HG02885 (cell line): Measurements from ENCODE around the gene LGALS7.
"Not testable (repeated sequence)": the region's sequence is repeated elsewhere in the genome, so short reads cannot be mapped to it uniquely, and the experiment has no call there.

Source experiments
- ATAC-seq: cut with Tn5 transposase; IDR thresholded peaks from one replicate; pipeline ENCODE4 v1.9.1; 2021; ENCODE audit warnings: mild to moderate bottlenecking; ENCODE audit not compliant: unreplicated experiment, poor library complexity

Gene LGALS7

GRCh38 chr19:38800577-38801347 is 27.4 kb upstream of the LGALS7 start:
- no peak for ATAC-seq

DNA sequence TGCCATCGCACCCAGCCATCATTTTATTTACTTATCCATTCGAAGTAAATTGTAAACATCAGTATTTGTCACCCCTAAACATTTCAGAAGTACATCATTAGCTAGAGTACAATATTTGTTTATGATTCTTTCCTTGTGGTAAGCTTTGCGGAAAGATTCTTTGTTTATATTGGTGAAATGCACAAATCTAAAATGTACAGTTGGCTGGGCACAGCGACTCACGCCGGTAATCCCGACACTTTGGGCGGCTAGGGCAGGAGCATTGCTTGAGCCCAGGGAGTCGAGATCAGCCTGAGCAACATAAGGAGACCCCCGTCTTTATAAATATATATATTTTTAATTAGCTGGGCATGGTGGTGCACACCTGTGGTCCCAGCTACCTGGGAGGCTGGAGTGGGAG is 25.8 kb upstream of the LGALS7 start:
- no peak for ATAC-seq

DNA sequence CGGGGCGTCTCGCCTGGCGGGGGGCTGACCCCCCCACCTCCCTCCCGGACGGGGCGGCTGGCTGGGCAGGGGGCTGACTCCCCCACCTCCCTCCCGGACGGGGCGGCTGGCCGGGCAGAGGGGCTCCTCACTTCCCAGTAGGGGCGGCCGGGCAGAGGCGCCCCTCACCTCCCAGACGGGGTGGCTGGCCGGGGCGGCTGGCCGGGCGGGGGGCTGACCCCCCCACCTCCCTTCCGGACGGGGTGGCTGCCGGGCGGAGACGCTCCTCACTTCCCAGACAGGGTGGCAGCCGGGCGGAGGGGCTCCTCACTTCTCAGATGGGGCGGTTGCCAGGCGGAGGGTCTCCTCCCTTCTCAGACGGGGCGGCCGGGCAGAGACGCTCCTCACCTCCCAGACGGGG is 24.5 kb upstream of the LGALS7 start:
- ATAC-seq: not testable (repeated sequence)

DNA sequence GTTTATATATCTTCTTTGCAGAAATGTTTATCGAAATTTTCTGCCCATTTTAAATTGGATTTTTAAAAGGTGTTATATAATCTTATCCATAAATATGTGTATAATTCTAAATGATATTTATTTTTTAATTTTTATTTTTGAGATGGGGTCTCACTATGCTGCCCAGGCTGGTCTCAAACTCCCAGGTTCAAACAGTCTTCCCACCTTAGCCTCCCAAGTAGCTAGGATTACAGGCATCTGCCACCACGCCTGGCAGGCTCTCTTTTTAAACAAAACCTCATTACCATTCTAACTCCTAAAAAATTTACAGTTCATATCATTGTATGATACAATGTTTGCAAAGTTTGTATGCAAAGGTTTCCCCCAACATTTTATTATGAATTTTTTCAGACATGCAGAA is 22.8 kb upstream of the LGALS7 start:
- ATAC-seq: no peak

- ATAC-seq: no peak
Observed at GRCh38 chr19:38795549-38795948, 22.2 kb upstream of the LGALS7 start.

DNA sequence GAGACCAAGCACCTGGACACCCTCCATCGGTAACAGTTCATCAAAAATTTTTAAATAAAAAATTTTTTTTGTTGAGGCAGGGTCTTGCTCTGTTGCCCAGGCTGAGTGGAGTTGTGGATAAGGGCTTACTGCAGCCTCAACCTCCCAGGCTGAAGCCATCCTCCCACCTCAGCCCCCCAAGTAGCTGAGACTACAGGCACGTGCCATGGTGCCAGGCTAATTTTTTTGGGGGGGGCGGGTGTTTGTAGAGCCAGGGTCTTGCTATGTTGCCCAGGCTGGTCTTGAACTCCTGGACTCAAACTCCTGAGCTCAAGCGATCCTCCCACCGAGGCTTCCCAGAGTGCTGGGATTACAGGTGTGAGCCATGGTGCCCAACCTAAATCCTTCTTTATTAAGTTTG is 20.4 kb upstream of the LGALS7 start:
- no peak for ATAC-seq

DNA sequence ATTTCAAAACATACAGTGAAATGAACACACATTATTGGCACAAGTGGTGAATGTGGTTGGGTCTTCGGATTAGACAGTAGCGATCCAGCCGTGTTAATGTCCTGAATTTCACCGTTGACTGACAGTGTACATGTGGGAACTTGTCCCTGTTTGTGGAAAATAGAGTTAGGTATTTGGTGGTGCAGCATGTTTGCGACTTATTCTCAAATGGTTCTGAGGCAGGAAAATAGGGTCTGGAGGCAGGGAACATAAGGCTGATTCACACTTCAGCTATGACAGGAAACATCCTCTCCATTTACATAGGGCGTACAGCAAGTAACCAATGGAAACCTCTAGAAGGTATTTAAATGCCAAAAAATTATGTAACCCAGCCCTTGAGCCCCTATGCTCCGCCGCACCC is 19.9 kb upstream of the LGALS7 start:
- no peak for ATAC-seq

DNA sequence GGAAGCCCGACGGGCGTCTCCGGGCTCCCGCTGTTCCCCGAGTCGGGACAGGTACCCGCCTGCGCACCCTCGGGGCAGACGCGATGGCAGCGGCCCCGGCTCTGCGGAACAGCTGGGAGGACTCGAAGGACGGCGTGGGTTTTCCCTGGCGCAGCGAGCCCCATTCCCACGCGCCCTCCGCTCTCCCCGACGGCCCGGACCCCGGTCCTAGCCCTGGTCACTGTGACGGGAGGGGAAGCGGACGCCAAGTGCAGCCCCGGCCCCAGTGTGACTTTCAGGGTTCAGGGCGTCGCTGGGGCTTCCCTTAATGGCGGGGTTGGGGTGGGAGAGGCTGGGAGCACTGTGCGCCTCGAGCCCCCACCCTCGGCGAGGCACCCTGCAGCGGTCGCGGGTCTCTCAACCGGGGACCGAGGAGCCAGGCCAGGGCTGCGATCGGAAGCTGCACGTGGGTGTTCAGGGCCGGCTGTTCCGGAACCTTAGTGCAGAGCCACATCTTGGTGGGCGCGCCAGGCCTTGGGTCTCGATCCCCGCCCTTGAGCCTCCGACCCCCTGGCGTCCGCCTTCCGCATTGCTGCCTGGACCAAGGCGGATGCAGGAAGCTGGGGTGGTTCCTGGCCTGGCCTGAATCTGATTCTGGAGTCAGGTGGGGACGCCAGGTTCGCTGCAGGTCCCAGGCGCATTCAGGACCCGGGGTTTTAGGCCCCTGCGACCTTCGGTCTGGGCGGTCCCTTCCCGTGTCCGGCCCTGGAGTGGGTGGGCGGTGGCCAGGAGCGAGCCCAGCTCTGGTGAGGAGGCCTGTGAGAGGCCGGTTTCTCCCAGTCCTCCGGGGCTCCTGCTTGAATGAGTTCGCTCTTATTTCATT is 19.2 kb upstream of the LGALS7 start:
- ATAC-seq: no peak

DNA sequence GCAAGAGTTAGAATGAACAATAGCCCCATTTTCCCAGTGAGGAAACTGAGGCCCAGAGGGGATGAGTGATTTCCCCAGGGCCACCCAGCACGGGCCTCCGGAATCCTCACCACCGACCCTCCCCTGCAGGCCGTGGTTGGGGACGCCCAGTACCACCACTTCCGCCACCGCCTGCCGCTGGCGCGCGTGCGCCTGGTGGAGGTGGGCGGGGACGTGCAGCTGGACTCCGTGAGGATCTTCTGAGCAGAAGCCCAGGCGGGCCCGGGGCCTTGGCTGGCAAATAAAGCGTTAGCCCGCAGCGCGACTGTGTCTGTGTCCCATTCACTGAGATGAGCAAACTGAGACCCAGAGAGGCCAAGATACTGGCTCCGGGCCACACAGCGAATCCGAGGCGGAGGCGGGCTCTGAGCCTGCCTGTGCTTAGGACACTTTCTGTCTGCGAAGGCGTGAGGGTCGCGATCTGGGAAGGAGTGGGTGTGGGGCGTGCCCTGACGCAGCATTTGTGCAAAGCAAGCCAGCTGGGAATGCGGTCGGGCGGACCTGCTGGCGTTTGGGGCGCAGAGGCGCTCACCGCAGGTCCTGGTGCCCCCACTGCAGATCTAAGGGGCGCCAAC is 18.2 kb upstream of the LGALS7 start:
- ATAC-seq: not testable (repeated sequence)

- ATAC-seq: not testable (repeated sequence)
Observed at GRCh38 chr19:38790507-38791403, 17.4 kb upstream of the LGALS7 start.

DNA sequence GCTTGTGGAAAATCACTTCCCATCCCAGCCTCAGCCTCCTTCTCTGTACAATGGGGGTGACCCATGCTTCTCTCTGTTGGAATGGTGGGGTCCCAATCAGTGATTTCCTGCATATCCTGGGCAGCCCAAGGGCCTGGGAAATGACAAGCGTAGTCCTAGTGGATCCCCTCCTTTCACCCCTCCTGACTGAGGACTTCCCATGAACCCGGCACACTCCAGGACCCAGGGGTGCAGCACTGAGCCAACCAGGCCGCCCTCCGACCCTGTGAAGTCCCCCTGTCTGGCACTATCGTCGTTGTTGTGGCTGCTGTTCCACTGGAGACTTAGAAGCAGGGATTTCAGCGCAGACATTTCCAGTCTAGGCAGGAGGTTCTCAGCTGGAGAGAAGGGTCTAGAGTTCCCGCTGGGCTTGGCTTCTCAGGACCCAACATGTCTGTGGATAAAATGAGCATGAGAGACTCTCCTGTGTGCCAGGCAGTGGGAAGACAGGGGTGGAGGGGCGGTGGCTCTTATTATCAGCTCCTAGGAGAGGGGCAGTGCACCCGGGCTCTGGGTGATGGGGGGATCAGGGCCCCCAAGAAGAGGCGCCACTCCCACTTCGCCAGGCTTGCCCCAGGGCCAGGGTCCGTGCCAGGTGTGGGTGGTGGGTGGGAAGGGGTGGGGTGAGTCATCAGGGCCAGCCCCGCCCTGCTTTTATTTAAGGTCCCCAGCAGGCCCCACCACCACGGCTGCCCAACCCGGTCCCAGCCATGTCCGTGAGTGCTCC is 15.3 kb upstream of the LGALS7 start, which contains the start of gene LGALS7B:
LGALS7B (plus strand) TSS at position 723 of the 766 bp plus-strand sequence; CDS start at position 750, 27 bp downstream.
- no peak for ATAC-seq

DNA sequence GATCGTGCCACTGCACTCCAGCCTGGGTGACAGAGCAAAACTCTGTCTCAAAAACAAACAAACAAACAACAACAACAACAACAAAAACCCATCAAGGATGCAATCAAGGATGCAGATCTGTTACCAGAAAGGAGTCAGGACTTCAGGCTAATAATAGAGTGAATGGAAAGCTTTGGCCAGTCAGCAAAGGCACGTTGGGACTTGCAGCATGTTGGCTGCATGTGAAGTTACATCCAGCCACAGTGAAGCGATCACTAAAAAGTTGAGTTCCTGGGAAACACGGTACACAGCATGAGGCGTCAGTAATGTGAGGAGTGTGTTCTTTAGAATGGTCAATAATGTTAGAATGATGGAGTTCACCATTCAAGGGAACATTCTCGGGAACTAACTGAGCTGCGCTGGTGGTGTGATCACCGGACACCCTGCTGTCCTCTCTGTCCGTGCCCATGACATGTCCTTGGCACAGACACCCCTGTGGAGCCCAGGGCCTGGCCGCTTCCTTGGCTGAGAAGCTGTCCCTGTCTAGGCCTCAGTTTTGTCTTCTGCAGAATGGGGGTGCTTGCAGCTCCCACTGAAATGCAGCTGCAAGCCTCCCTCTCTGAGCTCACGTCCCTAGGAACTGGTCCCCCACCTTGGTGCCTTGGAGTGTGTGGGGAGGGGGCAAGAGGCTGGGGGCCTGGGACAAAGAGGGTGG is 13.4 kb upstream of the LGALS7 start:
- no peak for ATAC-seq

GRCh38 chr19:38786061-38786460 is 12.7 kb upstream of the LGALS7 start:
- ATAC-seq: not testable (repeated sequence)

- no peak for ATAC-seq
Observed at GRCh38 chr19:38785187-38785699, 11.9 kb upstream of the LGALS7 start.

- no peak for ATAC-seq
Observed at GRCh38 chr19:38784224-38784623, 10.9 kb upstream of the LGALS7 start.

- ATAC-seq: not testable (repeated sequence)
Observed at GRCh38 chr19:38782212-38782611, 8.9 kb upstream of the LGALS7 start.

- ATAC-seq: no peak
Observed at GRCh38 chr19:38781058-38781457, 7.7 kb upstream of the LGALS7 start.

- no peak for ATAC-seq
Observed at GRCh38 chr19:38780443-38780842, 7.1 kb upstream of the LGALS7 start.
